Vagina (tissue), 2 donors: ENCODE results near the gene SNAI1. TPM values are rescaled to one million over a fixed set of nuclear protein-coding genes. Genes with fewer than 3 reads are reported as not detected.

Experiments
- DNase-seq, 2 donors: peaks; one replicate each; pipeline ENCODE4 v3.0.0-alpha.2; 2017; ENCODE audit errors: extremely low spot score in 2 of 2
- H3K27ac ChIP-seq: fragments of 200-600 bp; sonication (generic); one replicate; pipeline ENCODE4 v1.5.1; 2019
- H3K27me3 ChIP-seq: fragments of 200-600 bp; sonication (generic); one replicate; pipeline ENCODE4 v1.5.1; 2019
- H3K36me3 ChIP-seq, 2 donors: fragments of 200-600 bp; sonication (generic); one replicate each; pipeline ENCODE4 v1.5.1; 2017 to 2019
- H3K4me1 ChIP-seq: fragments of 200-600 bp; sonication (generic); one replicate; pipeline ENCODE4 v1.5.1; 2019
- H3K4me3 ChIP-seq, 2 donors: fragments of 200-600 bp; sonication (generic); 1 replicate in 1 of 2; 2 replicates in 1 of 2; pipeline ENCODE4 v1.5.1; 2016 to 2019
- H3K9me3 ChIP-seq: fragments of 200-600 bp; sonication (generic); one replicate; pipeline ENCODE4 v1.5.1; 2019
- POLR2A ChIP-seq, 2 donors: fragments of 450-650 bp; IDR thresholded peaks; one replicate each; pipeline ENCODE4 v1.6.1; 2017; ENCODE audit warnings: antibody characterized with exemption in 2 of 2, mild to moderate bottlenecking in 2 of 2, moderate library complexity in 2 of 2
- POLR2AphosphoS5 ChIP-seq, 2 donors: sonication (generic); formaldehyde crosslinking; IDR thresholded peaks; one replicate each; pipeline ENCODE4 v1.9.0; 2017; ENCODE audit warnings: antibody characterized with exemption in 2 of 2, mild to moderate bottlenecking in 2 of 2, low read depth in 1 of 2; ENCODE audit not compliant: insufficient read depth in 1 of 2
- intact Hi-C: fragments of 100-400 bp; cut with DNase I; formaldehyde crosslinking; loops from one replicate; pipeline ENCODE4 v1.15.1; 2023
- small RNA-seq: library from RNA; depleted of rRNA; stranded (forward); fragments of <200 nt; gene quantifications from one replicate; pipeline ENCODE3, GENCODE V24; 2016
- total RNA-seq: library from RNA; depleted of rRNA; stranded (reverse); fragments of >200 nt; gene quantifications from one replicate; pipeline ENCODE4 v1.2.3, GENCODE V29; 2016
- TF ChIP-seq, protein P1 (sequence below), 3 experiments: fragments of 450-650 bp in 2 of 3; fragments of 200-600 bp in 1 of 3; sonication (generic) in 1 of 3; IDR thresholded peaks; one replicate each; pipeline ENCODE4 v1.5.1; 2017 to 2019; ENCODE audit warnings: antibody characterized with exemption in 3 of 3, mild to moderate bottlenecking in 2 of 3, moderate library complexity in 2 of 3

SNAI1 gene
- total RNA-seq, 1 donor from 2014 or later = 19.9 TPM

DNA sequence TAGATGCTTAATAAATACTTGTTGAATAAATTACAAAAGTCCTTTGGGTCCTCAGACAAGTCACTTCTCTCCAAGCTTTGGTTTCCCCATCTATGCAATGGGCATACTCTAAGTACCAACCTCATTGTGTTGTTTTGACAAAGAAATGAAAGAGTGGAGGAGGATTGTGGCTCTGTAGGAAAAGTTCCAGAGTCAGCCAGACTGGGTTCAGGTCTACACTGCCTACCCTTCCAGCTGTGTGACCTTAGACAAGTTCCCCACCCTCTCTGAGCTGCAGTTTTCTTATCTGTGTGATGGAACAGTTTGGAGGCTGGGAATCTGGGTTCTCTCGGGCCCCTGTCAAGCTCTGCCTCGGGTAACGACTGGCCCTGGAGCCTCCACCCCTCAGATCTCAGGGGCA is 53.9 kb downstream of the SNAI1 start:
- TF ChIP-seq POLR2AphosphoS5 (IDR thresholded peaks at IDR 0.05; ENCODE audit: insufficient read depth in 1 of 2, low read depth in 1 of 2) = no peak
- no peak for TF ChIP-seq POLR2A (IDR thresholded peaks at IDR 0.05)
- TF ChIP-seq, protein P1, sequence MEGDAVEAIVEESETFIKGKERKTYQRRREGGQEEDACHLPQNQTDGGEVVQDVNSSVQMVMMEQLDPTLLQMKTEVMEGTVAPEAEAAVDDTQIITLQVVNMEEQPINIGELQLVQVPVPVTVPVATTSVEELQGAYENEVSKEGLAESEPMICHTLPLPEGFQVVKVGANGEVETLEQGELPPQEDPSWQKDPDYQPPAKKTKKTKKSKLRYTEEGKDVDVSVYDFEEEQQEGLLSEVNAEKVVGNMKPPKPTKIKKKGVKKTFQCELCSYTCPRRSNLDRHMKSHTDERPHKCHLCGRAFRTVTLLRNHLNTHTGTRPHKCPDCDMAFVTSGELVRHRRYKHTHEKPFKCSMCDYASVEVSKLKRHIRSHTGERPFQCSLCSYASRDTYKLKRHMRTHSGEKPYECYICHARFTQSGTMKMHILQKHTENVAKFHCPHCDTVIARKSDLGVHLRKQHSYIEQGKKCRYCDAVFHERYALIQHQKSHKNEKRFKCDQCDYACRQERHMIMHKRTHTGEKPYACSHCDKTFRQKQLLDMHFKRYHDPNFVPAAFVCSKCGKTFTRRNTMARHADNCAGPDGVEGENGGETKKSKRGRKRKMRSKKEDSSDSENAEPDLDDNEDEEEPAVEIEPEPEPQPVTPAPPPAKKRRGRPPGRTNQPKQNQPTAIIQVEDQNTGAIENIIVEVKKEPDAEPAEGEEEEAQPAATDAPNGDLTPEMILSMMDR (IDR thresholded peaks at IDR 0.05) = no peak
- no peak for DNase-seq
- Histone ChIP-seq H3K4me1 (no peaks in the 10 kb centered on the region), H3K27me3 (no peaks in the 10 kb centered on the region), H3K4me3 (no peak overlapping the region), H3K36me3 (no peaks in the 10 kb centered on the region), H3K9me3 (no peaks in the 10 kb centered on the region), H3K27ac (no peak overlapping the region)
- intact Hi-C loops = no loop called here

DNA sequence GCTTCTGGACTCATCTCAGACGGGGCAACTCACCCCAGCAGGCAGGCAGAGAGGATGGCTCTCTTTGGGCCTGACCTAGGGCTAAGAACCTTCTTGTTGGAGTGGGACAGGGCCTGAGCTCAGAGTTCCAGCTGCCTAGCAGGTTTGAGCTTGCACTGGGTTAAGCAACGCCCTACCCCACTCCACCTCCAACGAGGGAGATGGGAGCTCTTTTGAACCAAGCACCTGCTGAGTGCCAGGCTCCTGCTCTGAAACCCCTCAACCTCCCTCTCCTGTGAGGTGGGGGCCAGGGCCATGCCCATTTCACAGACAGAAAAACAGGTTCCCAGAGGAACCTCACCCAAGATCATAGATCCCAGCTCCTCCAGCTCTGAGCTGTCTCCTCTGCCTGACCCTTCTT is 54.3 kb downstream of the SNAI1 start:
- no peak overlapping the region for H3K27ac ChIP-seq
- no peaks in the 10 kb centered on the region for H3K36me3 ChIP-seq
- H3K9me3 ChIP-seq = no peaks in the 10 kb centered on the region
- H3K27me3 ChIP-seq = no peaks in the 10 kb centered on the region
- intact Hi-C loops = no loop called here
- no peaks in the 10 kb centered on the region for H3K4me1 ChIP-seq
- DNase-seq = no peak
- TF ChIP-seq POLR2AphosphoS5 (IDR thresholded peaks at IDR 0.05; ENCODE audit: insufficient read depth in 1 of 2, low read depth in 1 of 2) = no peak
- TF ChIP-seq POLR2A (IDR thresholded peaks at IDR 0.05) = no peak
- TF ChIP-seq, protein P1 (IDR thresholded peaks at IDR 0.05) = no peak
- no peak overlapping the region for H3K4me3 ChIP-seq

DNA sequence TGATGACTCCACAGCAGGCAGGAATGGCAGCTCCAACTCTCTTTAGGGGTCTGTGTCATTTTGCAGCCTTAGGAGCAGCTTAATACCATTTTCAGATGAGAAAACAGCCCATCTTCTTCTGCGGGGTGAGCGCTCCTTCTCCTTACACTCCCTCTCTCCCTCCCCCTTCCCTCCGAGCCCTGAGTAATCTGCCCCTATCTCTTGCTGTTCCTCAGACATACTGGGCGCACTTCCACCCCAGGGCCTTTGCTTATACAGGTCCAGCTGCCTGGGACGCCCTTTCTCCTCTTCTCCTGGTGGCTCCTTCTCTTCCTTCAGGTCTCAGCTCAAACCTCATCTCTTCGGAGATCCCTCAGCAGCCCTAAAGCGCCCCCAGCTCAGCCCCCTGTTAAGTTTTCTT is 54.8 kb downstream of the SNAI1 start:
- DNase-seq = no peak
- H3K27me3 ChIP-seq = no peaks in the 10 kb centered on the region
- intact Hi-C loops = no loop called here
- no peak overlapping the region for H3K27ac ChIP-seq
- no peaks in the 10 kb centered on the region for H3K9me3 ChIP-seq
- TF ChIP-seq, protein P1 (IDR thresholded peaks at IDR 0.05) = no peak
- TF ChIP-seq POLR2AphosphoS5 (IDR thresholded peaks at IDR 0.05; ENCODE audit: insufficient read depth in 1 of 2, low read depth in 1 of 2) = no peak
- no peak for TF ChIP-seq POLR2A (IDR thresholded peaks at IDR 0.05)
- H3K4me1 ChIP-seq = no peaks in the 10 kb centered on the region
- no peaks in the 10 kb centered on the region for H3K36me3 ChIP-seq
- no peak overlapping the region for H3K4me3 ChIP-seq

DNA sequence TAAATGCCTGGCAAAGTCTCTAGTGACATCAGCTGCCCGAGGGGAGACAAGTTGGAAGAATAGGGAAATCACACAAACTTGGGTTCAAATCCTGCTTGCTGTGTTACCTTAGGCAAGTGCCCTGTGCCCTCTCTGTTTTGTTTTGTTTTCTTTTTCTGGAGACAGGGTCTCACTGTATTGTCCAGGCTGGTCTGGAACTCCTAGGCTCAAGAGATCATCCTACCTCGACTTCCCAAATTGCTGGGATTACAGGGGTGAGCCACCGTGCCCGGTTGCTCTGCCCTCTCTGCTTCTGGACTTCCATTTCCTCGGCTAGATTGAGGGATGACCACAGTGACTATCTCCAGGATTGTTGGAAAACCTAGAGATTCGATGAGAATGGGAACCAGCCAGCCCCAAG is 55.4 kb downstream of the SNAI1 start:
- H3K27ac ChIP-seq = no peak overlapping the region
- no peak for DNase-seq
- H3K27me3 ChIP-seq = no peaks in the 10 kb centered on the region
- intact Hi-C loops = no loop called here
- H3K4me1 ChIP-seq = no peaks in the 10 kb centered on the region
- no peak for TF ChIP-seq POLR2AphosphoS5 (IDR thresholded peaks at IDR 0.05; ENCODE audit: insufficient read depth in 1 of 2, low read depth in 1 of 2)
- H3K4me3 ChIP-seq = no peak overlapping the region
- H3K9me3 ChIP-seq = no peaks in the 10 kb centered on the region
- H3K36me3 ChIP-seq = no peaks in the 10 kb centered on the region

Small RNA genes within 50 kb of the gene (small RNA-seq; reads per million reads assigned to genes)
- gene RF00017 (not detected), gene RNU6-147P (not detected)

Other genes starting within 250 kb of the SNAI1 start
- 8.8 TPM for gene SLC9A8, start 170.2 kb upstream of the SNAI1 start, total RNA-seq
- 4.7 TPM for gene SPATA2, start 67.5 kb upstream of the SNAI1 start, total RNA-seq
- 153 TPM for gene RNF114, start 46.6 kb upstream of the SNAI1 start, total RNA-seq
- 74.2 TPM for gene UBE2V1, start 130.2 kb downstream of the SNAI1 start, total RNA-seq
- gene PEDS1, start 170.7 kb downstream of the SNAI1 start, total RNA-seq = 25.5 TPM
- gene CEBPB, start 207.8 kb downstream of the SNAI1 start, total RNA-seq = 264 TPM